ENCODE results near the gene EFCC1.

The EFCC1 gene

GRCh38 chr3:129030611-129031010, 29.5 kb downstream of the EFCC1 start:
- DNase-seq (ENCODE audit: low read depth): no peak
- no peak for TF ChIP-seq CTCF (IDR thresholded peaks at IDR 0.05; ENCODE audit: control insufficient read depth, extremely low read depth, insufficient read depth)
- H3K4me3 ChIP-seq (ENCODE audit: low read depth, low read length): no peak overlapping the region

- no peak overlapping the region for H3K4me3 ChIP-seq (ENCODE audit: low read depth, low read length)
- DNase-seq (ENCODE audit: low read depth): no peak
- no peak for TF ChIP-seq CTCF (IDR thresholded peaks at IDR 0.05; ENCODE audit: control insufficient read depth, extremely low read depth, insufficient read depth)
Measured at GRCh38 chr3:129031476-129032215, 30.5 kb downstream of the EFCC1 start.

- no peak for TF ChIP-seq CTCF (IDR thresholded peaks at IDR 0.05; ENCODE audit: control insufficient read depth, extremely low read depth, insufficient read depth)
- DNase-seq (ENCODE audit: low read depth): no peak
- no peak overlapping the region for H3K4me3 ChIP-seq (ENCODE audit: low read depth, low read length)
Measured at GRCh38 chr3:129032716-129033115, 31.6 kb downstream of the EFCC1 start.

- no peak for TF ChIP-seq CTCF (IDR thresholded peaks at IDR 0.05; ENCODE audit: control insufficient read depth, extremely low read depth, insufficient read depth)
- DNase-seq (ENCODE audit: low read depth): no peak
- H3K4me3 ChIP-seq (ENCODE audit: low read depth, low read length): no peak overlapping the region
Measured at GRCh38 chr3:129033151-129033550, 32.0 kb downstream of the EFCC1 start.

GRCh38 chr3:129033633-129034321, 32.7 kb downstream of the EFCC1 start:
- DNase-seq (ENCODE audit: low read depth): no peak
- no peak for TF ChIP-seq CTCF (IDR thresholded peaks at IDR 0.05; ENCODE audit: control insufficient read depth, extremely low read depth, insufficient read depth)
- H3K4me3 ChIP-seq (ENCODE audit: low read depth, low read length): no peak overlapping the region

GRCh38 chr3:129034642-129035041, 33.5 kb downstream of the EFCC1 start:
- no peak overlapping the region for H3K4me3 ChIP-seq (ENCODE audit: low read depth, low read length)
- DNase-seq (ENCODE audit: low read depth): no peak
- TF ChIP-seq CTCF (IDR thresholded peaks at IDR 0.05; ENCODE audit: control insufficient read depth, extremely low read depth, insufficient read depth): no peak

All from LNCaP clone FGC (cell line).